ENCODE measurements around the gene SCYGR8. TPM values are rescaled to one million over a fixed set of nuclear protein-coding genes. Genes with fewer than 3 reads are reported as not detected.
A peak's percentile ranks its signal among the peaks of the same experiment; 100 is the strongest.
"Not testable (repeated sequence)": the region's sequence is repeated elsewhere in the genome, so short reads cannot be mapped to it uniquely, and the experiment has no call there.

Gene SCYGR8, protein sequence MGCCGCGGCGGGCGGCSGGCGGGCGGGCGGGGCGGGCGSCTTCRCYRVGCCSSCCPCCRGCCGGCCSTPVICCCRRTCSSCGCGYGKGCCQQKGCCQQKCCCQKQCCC
- total RNA-seq (2014; rRNA removed; shearing (Covaris generic)), result not detected in 2 replicates

DNA sequence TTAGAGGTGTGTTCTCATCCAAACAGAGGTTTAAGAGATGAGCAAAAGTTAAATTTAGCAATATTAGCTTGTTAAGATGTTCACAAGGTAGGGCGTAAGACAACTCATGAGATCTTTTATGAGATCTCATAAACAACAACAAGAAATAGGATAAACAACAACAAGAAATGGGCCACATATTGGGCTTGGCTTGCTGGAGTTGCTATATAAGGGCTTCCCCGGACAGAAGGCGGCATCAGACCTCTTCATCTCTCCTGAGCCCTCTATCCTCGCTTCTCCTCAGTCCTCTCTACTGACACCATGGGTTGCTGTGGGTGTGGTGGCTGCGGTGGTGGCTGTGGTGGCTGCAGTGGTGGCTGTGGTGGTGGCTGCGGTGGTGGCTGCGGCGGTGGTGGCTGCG, at the start of gene SCYGR8:
Gene SCYGR8 (plus strand): TSS at position 301 of the 400 bp plus-strand sequence. CDS start 0 bp downstream, at position 301.
- no peak for DNase-seq (ENCODE audit: low read depth)

DNA sequence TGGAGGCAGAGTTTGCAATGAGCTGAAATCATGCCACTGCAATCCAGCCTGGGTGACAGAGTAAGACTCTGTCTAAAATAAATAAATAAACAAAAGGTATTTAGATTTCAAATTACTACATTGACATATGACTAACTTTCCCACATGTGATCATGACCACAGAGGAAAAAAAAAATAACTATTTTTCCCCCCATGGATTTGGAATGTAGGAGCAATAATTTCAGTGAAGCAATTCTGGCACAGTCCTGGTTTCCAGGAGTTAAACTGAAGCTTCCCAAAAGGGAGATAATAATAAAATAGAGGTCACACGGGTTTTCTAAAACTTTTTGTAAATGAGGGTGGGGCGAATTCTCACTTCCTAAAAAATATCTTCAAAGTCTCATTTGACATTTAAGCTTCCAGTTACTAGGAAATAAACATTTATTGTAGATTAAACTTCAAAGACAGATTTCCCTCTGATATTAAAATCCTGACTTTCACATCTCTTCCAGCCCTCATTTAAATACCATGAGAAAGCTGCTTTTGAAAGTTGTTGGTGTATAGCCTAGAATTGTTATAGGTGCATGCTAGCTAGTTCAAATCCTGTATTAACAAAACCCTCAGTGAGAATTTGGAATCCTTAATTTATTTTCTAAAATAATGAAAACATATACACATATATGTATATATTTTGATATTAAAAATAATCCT, 48.6 kb upstream of the SCYGR8 start:
- no peak for DNase-seq (ENCODE audit: low read depth)

DNA sequence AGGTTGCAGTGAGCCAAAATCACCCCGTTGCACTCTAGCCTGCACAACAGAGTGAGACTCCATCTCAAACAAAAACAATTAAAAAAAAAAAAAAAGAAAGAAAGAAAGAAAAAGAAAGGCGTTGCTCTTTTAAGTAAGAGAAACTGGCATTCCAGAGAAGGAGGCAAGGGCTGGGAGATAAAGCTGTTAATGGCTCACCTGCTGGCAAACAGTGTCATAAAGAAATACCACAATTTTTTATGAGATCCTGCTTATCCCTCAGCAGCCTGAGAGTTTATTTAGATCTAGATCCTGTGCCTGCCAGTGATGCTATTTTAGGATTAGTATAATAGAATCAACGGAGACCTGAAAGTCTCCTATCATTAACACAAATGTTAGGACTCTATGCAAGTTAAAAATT, 44.1 kb upstream of the SCYGR8 start:
- no peak for DNase-seq (ENCODE audit: low read depth)

GRCh38 chr2:227703280-227703732, 42.4 kb upstream of the SCYGR8 start:
- peak; percentile 75 for DNase-seq (ENCODE audit: low read depth)

GRCh38 chr2:227703961-227704360, 41.7 kb upstream of the SCYGR8 start:
- peak; percentile 73 for DNase-seq (ENCODE audit: low read depth)

- DNase-seq (ENCODE audit: low read depth), result no peak
Measured at GRCh38 chr2:227706859-227707258, 38.8 kb upstream of the SCYGR8 start.

GRCh38 chr2:227707390-227707789, 38.3 kb upstream of the SCYGR8 start:
- DNase-seq (ENCODE audit: low read depth), result no peak

GRCh38 chr2:227710986-227711385, 34.7 kb upstream of the SCYGR8 start:
- DNase-seq (ENCODE audit: low read depth), result no peak

DNA sequence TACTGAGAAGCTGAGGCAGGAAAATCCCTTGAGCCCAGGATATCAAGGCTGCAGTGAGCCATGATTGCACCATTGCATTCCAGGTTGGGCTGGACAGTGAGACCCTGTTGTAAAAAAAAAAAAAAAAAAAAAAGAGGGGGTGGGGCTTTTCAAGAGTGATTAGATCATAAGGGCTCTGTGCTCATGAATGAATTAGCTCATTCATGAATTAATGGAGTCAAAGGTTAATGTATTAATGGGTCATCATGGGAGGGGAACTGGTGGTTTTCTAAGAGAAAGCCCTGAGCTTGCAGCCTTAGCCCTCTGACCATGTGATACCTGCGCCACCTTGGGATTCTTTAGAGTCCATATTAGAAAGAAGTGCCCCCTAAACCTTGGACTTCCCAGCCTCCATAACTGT, 32.4 kb upstream of the SCYGR8 start:
- DNase-seq (ENCODE audit: low read depth), result no peak

DNA sequence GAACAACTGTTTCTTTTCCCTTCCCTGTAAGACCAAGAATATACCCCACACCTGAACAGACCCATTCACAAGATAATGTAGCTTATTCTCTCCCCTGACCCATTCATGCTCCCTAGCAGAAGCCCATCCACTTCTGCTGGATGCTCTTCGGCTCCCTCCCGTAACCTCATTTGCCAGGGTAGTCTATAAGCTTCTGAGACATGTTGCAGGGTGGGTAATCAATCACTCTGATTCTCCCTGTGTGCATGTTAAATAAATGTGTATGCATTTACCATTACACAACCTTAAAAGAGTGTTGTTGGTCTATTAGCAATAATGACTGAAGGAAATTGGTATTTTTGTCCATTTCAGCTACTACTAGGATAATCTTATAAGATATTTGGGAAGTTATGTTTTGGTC, 29.2 kb upstream of the SCYGR8 start:
- no peak for DNase-seq (ENCODE audit: low read depth)

DNA sequence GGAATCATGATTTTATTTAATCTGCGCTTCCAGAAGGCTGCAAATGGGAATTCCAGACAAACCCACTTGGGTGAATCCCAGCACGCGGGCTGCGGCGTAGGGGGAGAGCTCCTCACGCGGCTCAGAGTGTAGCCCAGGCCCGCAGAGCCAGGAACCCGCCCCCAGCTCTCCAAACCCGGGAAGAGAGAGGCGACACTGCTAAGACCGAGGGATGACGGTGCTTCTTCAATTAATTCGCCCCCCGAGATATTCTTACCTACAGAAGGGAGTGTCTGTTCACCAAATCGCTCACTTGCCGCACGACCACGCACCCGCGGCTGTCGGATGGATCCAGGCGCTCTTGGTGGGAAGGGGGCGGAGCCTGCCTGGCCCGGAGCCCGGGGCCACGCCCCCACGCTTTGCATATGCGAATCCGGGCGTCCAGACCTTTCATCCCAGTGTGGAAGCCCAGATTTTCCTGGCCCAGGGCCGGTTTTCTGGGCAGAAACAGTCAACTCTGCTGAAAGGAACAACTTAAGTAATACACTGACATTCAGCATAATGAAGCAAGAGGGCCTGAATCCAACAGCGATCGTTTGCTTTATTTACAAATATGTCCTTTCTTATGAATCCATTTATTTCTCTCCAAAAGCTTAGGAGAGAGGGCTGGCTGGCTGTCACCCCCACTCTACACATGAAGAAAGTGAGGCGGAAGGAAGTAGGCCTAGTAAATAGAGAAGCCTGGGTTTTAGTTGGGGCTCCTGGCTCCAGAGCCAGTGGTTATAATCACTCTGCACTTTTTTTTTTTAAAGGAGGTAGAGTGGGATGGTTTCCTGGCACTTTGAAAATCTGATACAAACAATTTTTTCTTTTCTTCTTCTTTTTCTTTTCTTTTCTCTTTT, 27.8 kb upstream of the SCYGR8 start, which contains the start of gene SLC19A3:
Gene SLC19A3 (minus strand): TSS at position 342 of the 881 bp plus-strand sequence. CDS start 15,710 bp downstream, outside the sequence.
- DNase-seq (ENCODE audit: low read depth), result peak; percentile 66

- no peak for DNase-seq (ENCODE audit: low read depth)
Measured at GRCh38 chr2:227719641-227720040, 26.1 kb upstream of the SCYGR8 start.

- DNase-seq (ENCODE audit: low read depth), result no peak
Measured at GRCh38 chr2:227720680-227721079, 25.0 kb upstream of the SCYGR8 start.

DNA sequence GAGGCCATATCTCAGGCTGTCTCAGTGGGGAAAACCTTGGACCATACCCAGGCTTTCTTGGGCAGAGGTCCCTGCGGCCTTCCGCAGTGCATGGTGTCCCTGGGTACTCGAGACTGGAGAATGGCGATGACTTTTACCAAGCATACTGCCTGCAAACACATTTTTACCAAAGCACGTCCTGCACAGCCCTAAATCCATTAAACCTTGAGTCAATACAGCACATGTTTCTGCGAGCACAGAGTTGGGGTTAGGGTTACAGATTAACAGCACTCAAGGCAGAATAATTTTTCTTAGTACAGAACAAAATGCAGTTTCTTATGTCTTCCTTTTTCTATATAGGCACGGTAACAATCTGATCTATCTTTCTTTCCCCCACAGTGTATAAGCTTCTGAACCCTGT, 22.9 kb upstream of the SCYGR8 start:
- not testable (repeated sequence) for DNase-seq (ENCODE audit: low read depth)

GRCh38 chr2:227724394-227725039, 21.2 kb upstream of the SCYGR8 start, which contains the start of gene SCYGR6:
TSS of gene SCYGR6 (minus strand) at chr2:227724757. CDS start at chr2:227724757, 0 bp downstream.
- no peak for DNase-seq (ENCODE audit: low read depth)

GRCh38 chr2:227728035-227728434, 17.7 kb upstream of the SCYGR8 start, which contains the start of gene SCYGR7:
TSS of gene SCYGR7 (plus strand) at chr2:227728335. CDS start at chr2:227728335, 0 bp downstream.
- no peak for DNase-seq (ENCODE audit: low read depth)

DNA sequence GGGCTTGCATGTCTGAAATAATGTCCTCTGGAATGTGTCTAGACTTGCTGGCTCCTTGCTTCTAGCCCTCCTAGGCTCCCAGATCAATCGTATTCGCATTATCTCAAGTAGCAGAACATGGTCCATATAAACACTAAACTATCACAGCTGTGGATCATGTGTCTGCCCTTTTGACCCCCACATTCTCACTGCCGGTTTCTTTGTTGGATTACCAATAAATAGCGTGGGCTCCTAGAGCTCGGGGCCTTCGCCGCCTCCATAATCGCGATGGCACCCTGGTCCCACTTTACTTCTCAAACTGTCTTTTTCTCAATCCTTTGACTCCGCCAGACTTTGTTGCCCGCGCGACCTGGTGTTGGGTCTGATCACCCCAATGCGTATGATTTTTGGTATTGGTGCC, 6.3 kb upstream of the SCYGR8 start:
- no peak for DNase-seq (ENCODE audit: low read depth)

DNA sequence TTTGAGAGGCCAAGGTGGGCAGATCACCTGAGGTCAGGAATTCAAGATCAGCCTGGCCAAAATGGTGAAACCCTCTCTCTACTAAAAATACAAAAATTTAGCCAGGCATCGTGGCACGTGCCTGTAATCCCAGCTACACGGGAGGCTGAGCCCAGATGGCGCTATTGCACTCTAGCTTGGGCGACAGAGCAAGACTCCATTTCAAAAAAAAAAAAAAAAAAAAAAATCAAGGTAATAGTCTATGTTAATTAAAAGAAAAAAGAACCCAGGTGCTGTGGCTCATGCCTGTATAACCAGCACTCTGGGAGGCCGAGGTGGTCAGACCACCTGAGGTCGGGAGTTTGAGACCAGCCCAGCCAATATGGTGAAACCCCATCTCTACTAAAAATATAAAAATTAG, 5.0 kb upstream of the SCYGR8 start:
- DNase-seq (ENCODE audit: low read depth), result peak; percentile 14

DNA sequence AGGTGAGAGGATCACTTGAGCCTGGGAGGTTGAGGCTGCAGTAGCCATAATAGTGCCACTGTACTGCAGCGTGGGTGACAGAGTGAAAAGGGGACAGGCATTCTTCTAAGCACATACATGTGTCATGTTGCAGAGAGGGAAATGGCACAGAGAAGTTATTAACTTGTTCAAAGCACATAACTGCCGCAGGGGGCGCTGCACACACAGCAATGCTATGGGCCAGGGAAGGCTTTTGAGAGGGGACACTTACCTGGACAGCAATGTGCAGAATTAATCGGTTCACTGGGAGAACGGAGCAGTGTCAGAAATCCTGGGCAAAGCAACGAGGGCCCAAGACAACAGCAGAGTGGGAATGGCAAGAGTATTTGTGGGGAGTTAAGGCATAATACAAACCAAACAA, 2.4 kb downstream of the SCYGR8 start:
- DNase-seq (ENCODE audit: low read depth), result peak; percentile 21

- not testable (repeated sequence) for DNase-seq (ENCODE audit: low read depth)
Measured at GRCh38 chr2:227756261-227756660, 10.6 kb downstream of the SCYGR8 start.

- peak; percentile 48 for DNase-seq (ENCODE audit: low read depth)
Measured at GRCh38 chr2:227759411-227760118, 13.9 kb downstream of the SCYGR8 start.

Data from M059J (cell line).